Loucy (cell line): Measurements from ENCODE around the gene EGFL7.

Experiments
- H2AFZ ChIP-seq: fragments of 200-600 bp; sonication (generic); 2 replicates; pipeline ENCODE4 v1.6.0; 2016; ENCODE audit warnings: antibody characterized with exemption, mild to moderate bottlenecking, low read length, moderate library complexity
- H3F3A ChIP-seq: fragments of 200-600 bp; 2 replicates; pipeline ENCODE4 v1.6.0; 2016; ENCODE audit warnings: antibody characterized with exemption, low read depth, mild to moderate bottlenecking
- H3K27me3 ChIP-seq: fragments of 200-600 bp; sonication (generic); 2 replicates; pipeline ENCODE4 v1.6.1; 2014; ENCODE audit warnings: low read length, mild to moderate bottlenecking; ENCODE audit not compliant: insufficient read depth, poor library complexity, severe bottlenecking
- H3K36me3 ChIP-seq: fragments of 200-600 bp; sonication (generic); 2 replicates; pipeline ENCODE4 v1.6.1; 2016; ENCODE audit warnings: low read length; ENCODE audit not compliant: insufficient read depth
- H3K4me1 ChIP-seq: fragments of 200-600 bp; sonication (generic); 2 replicates; pipeline ENCODE4 v1.5.1; 2014; ENCODE audit warnings: low read length, mild to moderate bottlenecking; ENCODE audit not compliant: insufficient read depth, poor library complexity, severe bottlenecking
- H3K4me2 ChIP-seq: fragments of 200-600 bp; sonication (generic); 2 replicates; pipeline ENCODE4 v1.6.0; 2014; ENCODE audit warnings: antibody characterized with exemption, low read length, low read depth, mild to moderate bottlenecking; ENCODE audit not compliant: poor library complexity, severe bottlenecking
- H3K4me3 ChIP-seq: fragments of 200-600 bp; sonication (generic); 2 replicates; pipeline ENCODE4 v1.5.1; 2014; ENCODE audit warnings: low read length, mild to moderate bottlenecking, mixed read lengths; ENCODE audit not compliant: poor library complexity, severe bottlenecking
- H3K79me2 ChIP-seq: fragments of 200-600 bp; sonication (generic); 2 replicates; pipeline ENCODE4 v1.6.1; 2014; ENCODE audit warnings: low read length; ENCODE audit not compliant: insufficient read depth
- H3K9ac ChIP-seq: fragments of 200-600 bp; sonication (generic); 2 replicates; pipeline ENCODE4 v1.6.0; 2014; ENCODE audit warnings: mild to moderate bottlenecking, low read depth, low read length, moderate library complexity; ENCODE audit not compliant: poor library complexity, severe bottlenecking
- H3K9me2 ChIP-seq: fragments of 200-600 bp; sonication (generic); replicated peaks from 2 replicates; pipeline ENCODE4 v1.6.1; 2016; ENCODE audit warnings: low read depth, low read length, mixed read lengths
- H3K9me3 ChIP-seq: fragments of 200-600 bp; sonication (generic); 2 replicates; pipeline ENCODE4 v1.6.1; 2014; ENCODE audit warnings: mild to moderate bottlenecking, antibody characterized with exemption, low read length, low read depth; ENCODE audit not compliant: insufficient read depth
- H4K20me1 ChIP-seq: fragments of 200-600 bp; sonication (generic); 2 replicates; pipeline ENCODE4 v1.6.0; 2014; ENCODE audit warnings: antibody characterized with exemption, low read length, mild to moderate bottlenecking; ENCODE audit not compliant: insufficient read depth, poor library complexity, severe bottlenecking
- EZH2phosphoT487 ChIP-seq: fragments of 200-600 bp; IDR thresholded peaks from 2 replicates; pipeline ENCODE4 v1.6.1; 2018; ENCODE audit warnings: antibody characterized with exemption, mild to moderate bottlenecking, moderate library complexity, borderline replicate concordance
- TF ChIP-seq, protein P1 (sequence below): fragments of 200-600 bp; sonication (generic); conservative IDR thresholded peaks from 2 replicates; pipeline ENCODE4 v1.5.1; 2014; ENCODE audit warnings: mild to moderate bottlenecking, antibody characterized with exemption, low read length

The EGFL7 gene

DNA sequence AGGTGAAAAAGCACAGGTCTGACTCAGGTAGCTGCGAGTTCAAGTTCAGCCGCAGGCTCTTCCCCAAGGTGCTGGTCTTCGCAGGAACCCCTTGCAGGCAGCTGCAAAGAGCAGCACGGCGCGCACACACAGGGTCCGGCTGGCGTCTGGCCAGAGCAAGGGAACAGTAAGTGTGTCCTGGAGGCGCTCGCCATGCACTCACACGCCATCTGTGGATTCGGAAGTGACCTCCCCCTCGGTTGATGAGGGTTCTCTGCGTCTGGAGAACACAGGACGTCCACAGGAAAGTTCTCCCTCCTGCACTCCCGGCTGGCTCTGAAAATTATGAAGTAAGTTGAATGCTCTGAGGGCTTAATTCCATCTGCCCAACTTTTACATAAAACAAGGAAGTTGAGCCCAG lies 14.0 kb upstream of the EGFL7 start:
- Histone ChIP-seq H3K27me3 (no peaks in the 10 kb centered on the region), H3K79me2 (no peaks in the 10 kb centered on the region), H3K9me3 (no peaks in the 10 kb centered on the region), H2AFZ (no peak overlapping the region), H3K36me3 (no peaks in the 10 kb centered on the region), H3K4me2 (no peak overlapping the region), H3K9me2 (no peaks in the 10 kb centered on the region), H3K4me1 (peaks cover 6% of the 10 kb centered on the region), H3F3A (no peaks in the 10 kb centered on the region), H3K9ac (no peak overlapping the region), H4K20me1 (no peaks in the 10 kb centered on the region), H3K4me3 (no peak overlapping the region)
- TF ChIP-seq, protein P1, sequence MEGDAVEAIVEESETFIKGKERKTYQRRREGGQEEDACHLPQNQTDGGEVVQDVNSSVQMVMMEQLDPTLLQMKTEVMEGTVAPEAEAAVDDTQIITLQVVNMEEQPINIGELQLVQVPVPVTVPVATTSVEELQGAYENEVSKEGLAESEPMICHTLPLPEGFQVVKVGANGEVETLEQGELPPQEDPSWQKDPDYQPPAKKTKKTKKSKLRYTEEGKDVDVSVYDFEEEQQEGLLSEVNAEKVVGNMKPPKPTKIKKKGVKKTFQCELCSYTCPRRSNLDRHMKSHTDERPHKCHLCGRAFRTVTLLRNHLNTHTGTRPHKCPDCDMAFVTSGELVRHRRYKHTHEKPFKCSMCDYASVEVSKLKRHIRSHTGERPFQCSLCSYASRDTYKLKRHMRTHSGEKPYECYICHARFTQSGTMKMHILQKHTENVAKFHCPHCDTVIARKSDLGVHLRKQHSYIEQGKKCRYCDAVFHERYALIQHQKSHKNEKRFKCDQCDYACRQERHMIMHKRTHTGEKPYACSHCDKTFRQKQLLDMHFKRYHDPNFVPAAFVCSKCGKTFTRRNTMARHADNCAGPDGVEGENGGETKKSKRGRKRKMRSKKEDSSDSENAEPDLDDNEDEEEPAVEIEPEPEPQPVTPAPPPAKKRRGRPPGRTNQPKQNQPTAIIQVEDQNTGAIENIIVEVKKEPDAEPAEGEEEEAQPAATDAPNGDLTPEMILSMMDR: no peak
- no peak for TF ChIP-seq EZH2phosphoT487

DNA sequence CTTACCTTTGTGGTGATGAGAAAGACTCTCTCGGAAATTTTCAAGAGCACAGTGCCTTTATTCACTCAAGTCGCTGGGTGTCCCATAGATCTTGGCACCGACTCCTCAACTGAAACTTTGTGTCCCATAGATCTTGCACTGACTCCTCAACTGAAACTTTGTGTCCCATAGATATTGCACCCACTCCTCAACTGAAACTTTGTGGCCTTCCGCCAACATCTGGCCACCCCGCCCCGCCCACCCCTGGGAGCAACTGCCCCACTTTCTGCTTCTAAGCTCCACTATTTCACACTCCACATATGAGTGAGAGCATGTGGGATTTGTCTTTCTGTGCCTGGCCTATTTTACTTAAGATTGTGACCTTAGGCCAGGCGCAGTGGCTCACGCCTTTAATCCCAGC lies 12.7 kb upstream of the EGFL7 start:
- Histone ChIP-seq H3K27me3 (no peaks in the 10 kb centered on the region), H2AFZ (no peak overlapping the region), H3K4me1 (peaks cover 5% of the 10 kb centered on the region), H3K4me2 (no peak overlapping the region), H3F3A (no peaks in the 10 kb centered on the region), H3K79me2 (no peaks in the 10 kb centered on the region), H3K9ac (no peak overlapping the region), H3K9me2 (no peaks in the 10 kb centered on the region), H3K4me3 (no peak overlapping the region), H4K20me1 (no peaks in the 10 kb centered on the region), H3K9me3 (no peaks in the 10 kb centered on the region), H3K36me3 (no peaks in the 10 kb centered on the region)
- TF ChIP-seq, protein P1: no peak
- no peak for TF ChIP-seq EZH2phosphoT487

DNA sequence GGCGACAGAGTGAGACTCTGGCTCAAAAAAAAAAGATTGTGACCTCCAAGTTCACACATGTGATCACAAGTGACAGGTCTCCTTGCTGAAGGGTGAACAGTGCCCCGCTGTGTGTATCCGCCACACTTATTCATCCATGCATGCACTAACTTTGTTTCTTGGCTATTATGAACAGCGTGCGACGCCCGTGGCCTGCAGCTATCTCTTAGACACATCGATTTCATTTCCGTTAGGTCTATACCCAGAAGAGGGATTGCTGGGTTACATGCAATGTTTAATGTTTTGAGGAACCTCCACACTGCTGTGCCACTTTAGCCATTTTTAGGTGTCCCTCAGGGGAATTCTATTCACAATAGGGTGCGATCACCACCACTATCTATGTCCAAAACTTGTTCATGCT lies 12.1 kb upstream of the EGFL7 start:
- Histone ChIP-seq H3K4me1 (peaks cover 11% of the 10 kb centered on the region), H2AFZ (no peak overlapping the region), H3K9ac (no peak overlapping the region), H3K9me3 (no peaks in the 10 kb centered on the region), H3K4me2 (no peak overlapping the region), H3F3A (no peaks in the 10 kb centered on the region), H3K4me3 (no peak overlapping the region), H3K36me3 (no peaks in the 10 kb centered on the region), H4K20me1 (no peaks in the 10 kb centered on the region), H3K9me2 (no peaks in the 10 kb centered on the region), H3K79me2 (no peaks in the 10 kb centered on the region), H3K27me3 (no peaks in the 10 kb centered on the region)
- no peak for TF ChIP-seq EZH2phosphoT487
- TF ChIP-seq, protein P1: no peak
